GOT3 (cell line): Measurements from ENCODE around the gene FOXB1.

Source experiments
- DNase-seq: peaks from one replicate; lab custom pipeline; 2025; ENCODE audit warnings: mixed read lengths; lab: John Stamatoyannopoulos, UW

Gene FOXB1

GRCh38 chr15:60004009-60004845 is at the start of gene FOXB1:
Gene FOXB1, plus strand, starts transcription at chr15:60004311. Its CDS starts 653 bp downstream, at chr15:60004964.
- no peak for DNase-seq

- DNase-seq, result no peak
These were observed 45.8 kb upstream of the FOXB1 start for GRCh38 chr15:59958288-59958687.

GRCh38 chr15:59960318-59960717 is 43.8 kb upstream of the FOXB1 start:
- DNase-seq, result no peak

- no peak for DNase-seq
These were observed 40.8 kb upstream of the FOXB1 start for GRCh38 chr15:59963322-59963721.

DNA sequence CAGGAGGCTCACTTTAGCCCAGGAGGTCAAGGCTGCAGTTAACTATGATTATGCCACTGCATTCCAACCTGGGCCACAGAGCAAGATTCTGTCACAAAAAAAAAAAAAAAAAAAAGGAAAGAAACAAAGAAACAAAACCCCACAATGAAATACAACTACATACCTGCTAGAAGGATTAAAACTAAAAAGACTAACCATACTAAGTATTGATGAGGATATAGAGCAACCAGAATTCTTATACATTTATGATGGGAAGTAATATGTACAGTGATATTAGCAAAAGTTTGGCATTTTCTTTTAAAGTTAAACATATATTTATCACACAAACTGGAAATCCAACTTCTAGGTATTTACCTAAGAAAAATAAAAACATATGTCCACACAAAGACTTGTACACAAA is 40.2 kb upstream of the FOXB1 start:
- no peak for DNase-seq

DNA sequence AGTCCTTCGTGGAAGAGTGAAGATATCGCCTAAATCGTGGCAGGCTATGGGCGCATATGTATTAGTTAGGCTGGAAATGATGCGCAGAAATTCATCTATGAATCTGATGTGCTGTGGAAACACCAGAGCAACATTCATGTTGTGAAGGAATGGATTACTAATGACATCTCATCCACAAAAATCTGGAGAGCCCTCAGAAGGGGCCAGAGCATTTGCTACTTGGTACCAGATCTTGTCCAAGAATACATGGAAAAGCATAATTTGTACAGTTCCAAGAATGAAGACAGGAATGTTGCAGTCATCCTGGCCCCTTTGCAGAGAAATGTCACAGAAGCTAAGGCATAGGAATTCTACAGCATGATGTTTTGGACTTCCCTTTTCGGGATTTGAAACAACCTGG is 38.4 kb upstream of the FOXB1 start:
- DNase-seq, result no peak

DNA sequence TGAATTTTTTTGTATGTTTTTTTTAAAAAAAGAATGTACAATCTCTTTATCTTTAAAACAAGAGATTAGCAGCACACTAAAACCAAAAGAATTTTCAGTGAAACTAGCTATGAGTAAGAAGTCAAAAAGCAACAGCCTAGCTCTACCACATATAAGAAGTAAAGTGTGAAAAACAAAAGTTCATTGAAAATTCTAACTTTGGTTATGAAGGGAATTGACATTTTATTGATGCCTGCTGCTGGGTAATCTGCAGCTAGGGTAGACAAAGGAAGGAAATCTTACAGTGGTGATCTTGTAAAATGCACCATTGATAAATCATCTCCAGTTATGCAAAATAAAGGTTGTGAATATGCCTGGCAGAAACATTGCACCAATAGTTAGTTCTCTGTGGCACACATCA is 37.8 kb upstream of the FOXB1 start:
- no peak for DNase-seq

DNA sequence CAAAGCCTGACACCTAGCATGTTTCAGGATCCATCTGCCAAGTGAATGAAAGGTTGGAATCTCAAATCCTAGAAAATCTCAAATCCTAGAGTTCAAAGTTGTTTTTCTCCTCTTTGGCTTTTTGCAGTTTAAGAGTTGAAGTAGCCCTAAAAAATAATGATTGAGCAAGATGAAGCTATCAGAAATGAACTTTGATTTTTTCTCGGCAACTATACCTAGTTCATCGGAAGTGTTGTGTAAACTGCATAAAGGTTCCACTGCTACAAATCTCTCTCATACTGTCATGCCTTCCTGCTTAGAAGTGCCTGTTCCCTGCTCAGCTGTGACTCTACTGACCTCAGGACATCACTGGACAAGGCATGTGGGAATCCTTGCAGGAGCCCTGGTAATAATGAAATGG is 35.8 kb upstream of the FOXB1 start:
- DNase-seq, result no peak

DNA sequence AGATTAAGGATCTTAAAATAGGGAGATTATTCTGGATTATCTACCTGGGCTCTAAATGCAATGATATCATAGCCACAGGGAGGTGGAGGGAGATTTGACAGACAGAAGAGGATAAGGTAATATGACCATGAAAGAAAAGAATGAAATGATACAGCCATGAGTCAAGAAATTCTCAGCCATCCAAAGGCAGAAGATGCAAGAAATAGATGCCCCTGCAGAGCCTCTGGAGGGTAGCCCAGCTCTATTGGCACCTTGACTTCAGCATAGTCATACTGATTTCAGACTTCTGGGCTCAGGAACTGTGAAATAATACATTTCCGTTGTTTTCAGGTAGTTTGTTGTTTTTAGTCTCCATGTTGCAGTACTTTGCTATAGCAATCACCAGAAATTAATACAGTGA is 31.9 kb upstream of the FOXB1 start:
- no peak for DNase-seq

DNA sequence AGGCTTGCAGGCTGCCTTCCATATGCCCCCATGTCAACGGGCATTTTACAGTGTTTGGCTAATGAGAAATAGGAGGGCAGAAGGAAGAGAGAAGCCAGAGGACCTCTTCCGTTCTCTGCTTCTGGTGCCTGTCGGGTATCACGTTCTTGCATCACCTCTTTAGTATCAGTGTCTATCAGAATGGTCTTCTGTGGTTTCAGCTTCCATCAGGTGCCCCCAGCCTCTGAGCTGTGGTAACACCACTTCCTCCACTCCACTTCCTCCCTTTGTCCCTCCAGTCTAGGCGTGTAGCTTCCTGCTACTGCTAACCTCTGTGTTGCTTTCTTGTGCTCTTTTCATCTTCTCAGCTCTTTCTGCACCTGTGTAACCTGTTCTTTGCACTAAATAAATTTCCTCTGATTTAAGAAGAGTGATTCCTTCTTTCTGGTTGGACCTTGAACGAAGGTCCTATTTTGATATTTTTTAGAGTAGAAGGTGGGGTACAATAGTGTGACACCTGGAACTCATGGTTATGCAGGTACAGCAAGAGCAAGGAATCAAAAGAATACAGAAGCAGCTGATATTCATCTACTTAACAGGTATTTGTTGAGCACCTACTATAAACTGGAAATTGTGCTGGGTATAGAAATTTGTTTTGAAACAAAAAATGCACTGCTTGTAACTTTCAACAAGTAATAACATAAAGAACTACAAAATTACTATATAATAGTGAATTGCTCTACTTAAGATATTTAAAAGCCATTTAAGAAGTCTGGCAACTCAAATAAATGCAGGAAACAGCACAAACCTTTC is 27.4 kb upstream of the FOXB1 start:
- DNase-seq, result no peak

- no peak for DNase-seq
These were observed 12.3 kb upstream of the FOXB1 start for GRCh38 chr15:59991834-59992233.

GRCh38 chr15:59993041-59993750 is 10.9 kb upstream of the FOXB1 start:
- no peak for DNase-seq

DNA sequence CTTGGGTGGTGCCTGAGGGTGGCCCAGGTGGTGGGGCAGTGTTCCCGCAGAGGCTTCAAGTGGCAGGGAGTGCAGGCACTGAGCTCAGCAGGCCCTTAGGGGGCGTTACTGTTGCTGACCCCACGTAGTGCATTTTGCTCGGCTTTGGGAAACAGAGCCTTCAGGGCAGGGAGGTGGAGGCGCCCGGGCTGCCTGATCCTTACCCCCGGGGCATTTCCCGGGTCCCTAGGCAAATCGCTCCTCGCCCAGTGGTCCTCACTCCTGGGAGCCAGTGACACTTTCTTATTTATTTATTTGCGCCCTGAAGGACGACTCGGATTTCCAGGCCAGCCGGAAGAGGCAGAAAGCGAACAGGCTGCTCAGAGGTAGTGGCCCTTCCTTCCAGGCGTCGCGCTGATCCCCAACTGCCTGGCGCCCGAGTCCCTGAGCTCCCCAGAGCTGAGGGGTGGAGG is 10.1 kb upstream of the FOXB1 start:
- no peak for DNase-seq

- DNase-seq, result no peak
These were observed 9.6 kb upstream of the FOXB1 start for GRCh38 chr15:59994526-59994887.

- no peak for DNase-seq
These were observed 9.1 kb upstream of the FOXB1 start for GRCh38 chr15:59994888-59995557.

GRCh38 chr15:59995568-59996297 is 8.4 kb upstream of the FOXB1 start:
- DNase-seq, result no peak

DNA sequence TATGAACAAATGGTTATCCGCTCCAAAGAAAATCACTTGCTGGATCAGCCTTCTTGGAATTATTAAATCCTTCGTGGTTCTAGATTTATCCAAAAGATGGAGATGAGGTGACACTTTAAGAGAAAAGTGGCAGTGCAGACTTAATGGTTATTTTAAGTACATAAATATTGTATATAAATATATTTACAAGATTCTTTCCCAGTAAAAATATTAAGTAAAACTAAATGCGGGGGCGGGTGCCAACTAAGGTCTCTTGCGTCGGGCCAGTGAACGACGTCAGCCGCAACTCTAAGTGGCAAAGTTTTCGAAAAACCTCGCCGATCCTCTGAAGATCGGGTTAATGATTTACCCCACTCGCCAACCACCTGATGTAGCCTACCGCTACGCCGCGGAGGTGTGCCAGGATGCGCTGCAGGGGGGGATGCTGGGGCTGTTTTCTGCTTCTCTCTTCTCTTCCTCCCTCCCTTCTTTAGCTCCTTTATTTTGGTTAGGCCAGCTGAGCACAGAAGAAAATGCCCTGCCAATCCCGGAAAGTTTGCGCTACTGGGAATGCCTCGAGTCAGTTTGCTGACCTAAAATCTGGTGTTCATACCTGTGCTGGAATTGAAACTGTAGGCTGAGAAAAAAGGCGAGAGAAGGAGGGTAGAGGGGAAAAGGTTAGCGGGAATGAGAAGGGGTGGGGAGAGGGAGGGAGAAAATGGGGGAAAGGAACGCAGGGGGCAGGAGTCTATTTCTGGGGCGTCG is 7.6 kb upstream of the FOXB1 start:
- DNase-seq, result no peak

DNA sequence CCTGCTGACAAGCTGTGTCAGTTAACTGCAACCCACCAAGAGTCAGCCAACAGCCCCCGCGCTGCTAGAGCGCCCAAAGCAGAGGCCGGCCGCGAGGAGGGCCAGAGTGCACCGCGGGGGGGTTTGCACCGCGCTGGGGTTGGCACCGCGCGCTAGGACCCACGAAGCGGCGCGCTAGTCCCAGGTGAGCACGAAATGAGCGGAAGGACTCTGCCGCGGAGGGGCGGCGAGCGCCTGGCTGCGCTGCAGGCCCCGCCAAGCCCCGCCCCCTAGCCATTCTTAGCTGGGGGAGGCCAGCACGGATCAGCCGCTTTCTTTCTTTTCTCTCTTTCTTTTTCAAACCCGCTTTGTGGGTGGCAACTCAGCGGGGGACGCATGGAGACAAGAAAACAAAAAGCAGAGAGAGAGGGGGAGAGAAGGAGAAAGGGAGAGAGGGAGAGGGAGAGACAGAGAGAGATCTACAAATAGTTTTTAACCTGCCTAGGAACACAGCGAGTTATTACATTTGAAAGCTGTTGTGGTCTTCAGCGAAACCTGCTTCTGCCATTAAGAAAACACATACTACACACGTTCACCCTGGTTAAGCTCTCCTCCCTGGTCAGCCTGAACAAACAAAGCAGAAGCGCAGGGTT is 6.9 kb upstream of the FOXB1 start:
- DNase-seq, result no peak

GRCh38 chr15:59998305-59998949 is 5.7 kb upstream of the FOXB1 start:
- DNase-seq, result no peak
